Ascending aorta (tissue), 2 donors: Measurements from ENCODE around the gene ZNF532. TPM values are rescaled to one million over a fixed set of nuclear protein-coding genes. Genes with fewer than 3 reads are reported as not detected.

Experiments used
- DNase-seq, 2 donors: peaks; one replicate each; pipeline ENCODE4 v3.0.0-alpha.2; 2019; ENCODE audit warnings: low spot score in 2 of 2
- H3K27ac ChIP-seq, 2 donors: fragments of 200-600 bp; sonication (generic); one replicate each; pipeline ENCODE4 v1.5.1; 2016 to 2017; ENCODE audit warnings: mild to moderate bottlenecking in 1 of 2
- H3K27me3 ChIP-seq: fragments of 200-600 bp; sonication (generic); one replicate; pipeline ENCODE4 v1.5.1; 2017
- H3K36me3 ChIP-seq, 2 donors: fragments of 200-600 bp; sonication (generic); one replicate each; pipeline ENCODE4 v1.5.1; 2016
- H3K4me1 ChIP-seq, 2 donors: fragments of 200-600 bp; sonication (generic); one replicate each; pipeline ENCODE4 v1.5.1; 2016 to 2017; ENCODE audit warnings: mild to moderate bottlenecking in 1 of 2
- H3K4me3 ChIP-seq, 2 donors: fragments of 200-600 bp; sonication (generic); one replicate each; pipeline ENCODE4 v1.5.1; 2016 to 2017; ENCODE audit warnings: mild to moderate bottlenecking in 1 of 2
- H3K9me3 ChIP-seq, 2 donors: fragments of 200-600 bp; sonication (generic); one replicate each; pipeline ENCODE4 v1.5.1; 2016
- CTCF ChIP-seq, 3 experiments: fragments of 200-600 bp in 2 of 3; fragments of 450-650 bp in 1 of 3; sonication (generic) in 2 of 3; IDR thresholded peaks; one replicate each; pipeline ENCODE4 v1.5.1; 2016 to 2019; ENCODE audit warnings: antibody characterized with exemption in 3 of 3, mild to moderate bottlenecking in 1 of 3, moderate library complexity in 1 of 3
- intact Hi-C: fragments of 100-400 bp; cut with DNase I; formaldehyde crosslinking; loops from one replicate; pipeline ENCODE4 v1.15.1; 2023
- total RNA-seq: library from RNA; depleted of rRNA; stranded (reverse); fragments of >200 nt; gene quantifications from one replicate; pipeline ENCODE4 v1.1.0, GENCODE V29; 2016

ZNF532 gene
- total RNA-seq, 1 donor from 2014 or later = 161 TPM

DNA sequence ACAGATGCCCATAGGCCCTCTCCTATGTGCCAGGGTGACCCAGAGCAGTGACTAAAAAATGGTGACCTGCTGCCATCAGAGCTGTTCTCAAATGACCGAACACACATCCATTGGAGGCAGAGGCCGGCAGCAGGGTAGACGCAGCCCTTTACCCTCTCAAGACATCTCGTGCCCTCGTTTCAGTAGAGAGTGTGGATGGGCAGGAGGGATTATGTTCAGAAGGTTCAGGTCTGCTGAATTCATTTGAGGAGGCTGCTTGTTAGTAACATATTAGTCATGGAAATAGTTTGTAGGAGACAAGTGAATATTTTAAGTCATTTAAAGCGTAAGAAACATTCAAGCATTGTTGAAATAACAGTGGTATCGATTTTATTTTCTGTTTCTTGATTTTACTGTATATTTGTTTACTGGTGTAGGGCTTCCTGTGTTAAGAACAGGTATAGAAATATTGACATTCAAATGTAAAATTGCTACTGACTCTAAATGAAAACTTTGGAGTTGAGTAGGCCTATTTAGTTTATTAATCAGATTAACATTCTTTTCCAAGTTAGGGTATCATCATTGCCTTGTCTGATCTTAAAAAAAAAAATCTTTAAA is 82.6 kb downstream of the ZNF532 start:
- intact Hi-C loops = no loop called here
- H3K4me3 ChIP-seq = no peak overlapping the region
- H3K36me3 ChIP-seq = peaks cover 0 to 14% of the 10 kb centered on the region in 2 donors
- H3K4me1 ChIP-seq = peaks cover 0 to 16% of the 10 kb centered on the region in 2 donors
- no peaks in the 10 kb centered on the region for H3K27me3 ChIP-seq
- DNase-seq = no peak
- H3K9me3 ChIP-seq = no peaks in the 10 kb centered on the region
- no peak for TF ChIP-seq CTCF (IDR thresholded peaks at IDR 0.05)
- peak overlapping the region; percentile 33 to 51 for H3K27ac ChIP-seq

DNA sequence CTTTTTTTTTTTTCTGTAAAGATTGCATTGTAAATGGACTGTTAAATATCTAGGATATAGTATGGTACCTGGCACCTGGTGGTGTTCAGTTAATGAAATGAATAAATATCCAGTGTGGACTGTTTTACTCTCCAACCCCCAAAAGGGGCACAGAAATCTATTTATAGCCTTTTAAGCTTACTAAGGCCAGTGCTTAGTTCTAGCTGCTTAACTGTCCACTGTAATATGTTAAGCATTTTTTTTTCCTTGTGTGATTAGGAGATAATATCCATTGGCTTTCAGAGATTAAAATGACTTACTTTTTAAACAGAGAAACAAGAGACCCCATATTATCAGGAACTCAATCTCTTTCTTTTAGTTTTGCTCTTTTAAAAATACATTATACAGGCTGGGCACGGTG is 84.4 kb downstream of the ZNF532 start:
- no peak overlapping the region for H3K27ac ChIP-seq
- H3K36me3 ChIP-seq = peaks cover 4 to 18% of the 10 kb centered on the region in 2 donors
- no peak for DNase-seq
- no peak overlapping the region for H3K4me3 ChIP-seq
- H3K4me1 ChIP-seq = peaks cover 3 to 14% of the 10 kb centered on the region in 2 donors
- H3K9me3 ChIP-seq = no peaks in the 10 kb centered on the region
- intact Hi-C loops = no loop called here
- H3K27me3 ChIP-seq = no peaks in the 10 kb centered on the region
- TF ChIP-seq CTCF (IDR thresholded peaks at IDR 0.05) = no peak

DNA sequence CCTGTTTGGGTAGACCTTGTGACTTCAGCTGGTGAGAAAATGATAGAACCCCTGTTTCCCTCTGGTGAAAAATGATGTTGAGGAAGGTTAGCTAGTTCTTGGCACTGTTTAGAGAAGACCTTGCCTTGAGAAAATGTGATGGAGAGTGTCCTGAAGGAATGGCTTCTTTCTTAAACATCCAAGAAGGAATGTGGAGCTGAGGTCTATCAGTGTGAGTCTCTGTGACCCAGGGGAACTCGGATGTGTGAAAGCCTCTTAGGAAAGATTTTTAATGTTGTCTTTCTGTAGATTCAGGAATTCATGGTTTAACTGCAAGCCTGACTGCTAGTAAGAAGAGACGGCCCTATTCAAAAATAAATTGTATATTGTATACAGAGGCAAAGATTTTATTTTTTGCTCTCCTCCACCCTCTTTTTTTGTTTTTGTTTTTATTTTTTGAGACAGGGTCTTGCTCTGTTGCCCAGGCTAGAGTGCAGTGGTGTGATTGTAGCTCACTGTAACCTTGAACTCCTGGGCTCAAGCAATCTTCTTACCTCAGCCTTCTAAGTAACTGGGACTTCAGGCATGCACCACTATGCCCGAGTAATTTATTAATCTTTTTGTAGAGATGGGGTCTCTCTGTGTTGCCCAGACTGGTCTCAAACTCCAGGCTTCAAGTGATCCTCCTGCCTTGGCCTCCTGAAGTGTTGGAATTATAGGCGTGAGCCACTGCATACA is 87.5 kb downstream of the ZNF532 start:
- Histone ChIP-seq H3K36me3 (peaks cover 9 to 29% of the 10 kb centered on the region in 2 donors), H3K9me3 (no peaks in the 10 kb centered on the region), H3K27ac (no peak overlapping the region), H3K4me1 (peaks cover 3 to 9% of the 10 kb centered on the region in 2 donors), H3K27me3 (no peaks in the 10 kb centered on the region), H3K4me3 (no peak overlapping the region)
- no peak for TF ChIP-seq CTCF (IDR thresholded peaks at IDR 0.05)
- DNase-seq = no peak
- intact Hi-C loops = no loop called here

GRCh38 chr18:58952858-58953257 is 88.2 kb downstream of the ZNF532 start:
- intact Hi-C loops = no loop called here
- no peak for TF ChIP-seq CTCF (IDR thresholded peaks at IDR 0.05)
- H3K4me1 ChIP-seq = peaks cover 3 to 9% of the 10 kb centered on the region in 2 donors

DNA sequence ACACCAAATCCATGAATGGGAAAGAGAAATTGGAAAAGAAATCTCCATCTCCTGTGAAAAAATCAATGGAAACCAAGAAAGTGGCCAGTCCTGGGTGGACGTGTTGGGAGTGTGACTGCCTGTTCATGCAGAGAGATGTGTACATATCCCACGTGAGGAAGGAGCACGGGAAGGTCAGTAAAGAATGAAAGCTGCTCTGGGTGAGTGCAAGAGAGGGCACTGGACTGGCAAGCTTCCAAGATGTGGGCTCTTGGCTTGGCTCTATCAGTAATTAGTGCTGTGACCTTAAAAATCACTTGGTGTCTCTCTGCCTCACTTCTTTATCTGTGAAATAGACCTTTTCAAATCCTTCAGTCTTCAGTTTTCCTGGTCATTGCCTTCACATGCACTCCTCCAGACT is 89.0 kb downstream of the ZNF532 start:
- no peaks in the 10 kb centered on the region for H3K27me3 ChIP-seq
- H3K27ac ChIP-seq = no peak overlapping the region
- TF ChIP-seq CTCF (IDR thresholded peaks at IDR 0.05) = no peak
- no peak for DNase-seq
- H3K9me3 ChIP-seq = no peaks in the 10 kb centered on the region
- peaks cover 9 to 29% of the 10 kb centered on the region in 2 donors for H3K36me3 ChIP-seq
- no peak overlapping the region for H3K4me3 ChIP-seq
- peaks cover 3 to 9% of the 10 kb centered on the region in 2 donors for H3K4me1 ChIP-seq
- intact Hi-C loops = no loop called here

More at GRCh38 chr18:58952858-58953257, 88.2 kb downstream of the ZNF532 start:
- DNase-seq = no peak
- Histone ChIP-seq H3K4me3 (no peak overlapping the region), H3K9me3 (no peaks in the 10 kb centered on the region), H3K27me3 (no peaks in the 10 kb centered on the region), H3K36me3 (peaks cover 9 to 30% of the 10 kb centered on the region in 2 donors), H3K27ac (no peak overlapping the region)
